A673 (cell line): ENCODE results near the gene HOXD8. TPM values are rescaled to one million over a fixed set of nuclear protein-coding genes. Genes with fewer than 3 reads are reported as not detected.

Experiments
- BruUV-seq: library from RNA; stranded (reverse); fragments of 400-500 nt; replicated peaks from 2 replicates; lab custom pipeline; 2021; lab: Mats Ljungman, UMichigan
- CTCF ChIA-PET: fragments of 300-600 bp; sonication (Branson Sonifier 250); formaldehyde crosslinking; loops from one replicate; lab custom pipeline; 2022; ENCODE audit warnings: antibody characterized with exemption; lab: Charles Lee
- POLR2A ChIA-PET: fragments of 300-600 bp; sonication (Branson Sonifier 250); formaldehyde crosslinking; loops from one replicate; lab custom pipeline; 2022; ENCODE audit warnings: antibody characterized with exemption; ENCODE audit not compliant: low non-redundant PET; lab: Charles Lee
- DNase-seq: peaks from one replicate; pipeline ENCODE4 v3.0.0-alpha.2; 2015; ENCODE audit warnings: low spot score
- H3K27ac ChIP-seq: fragments of 200-600 bp; sonication (generic); 2 replicates; pipeline ENCODE4 v1.5.1; 2016; ENCODE audit warnings: mixed run types, low read depth, mild to moderate bottlenecking, mixed read lengths, antibody characterized with exemption, low read length; ENCODE audit not compliant: poor library complexity, severe bottlenecking
- H3K27me3 ChIP-seq: fragments of 200-600 bp; sonication (generic); replicated peaks from 2 replicates; pipeline ENCODE4 v1.6.1; 2017; ENCODE audit warnings: mixed run types, low read depth, mild to moderate bottlenecking, mixed read lengths, antibody characterized with exemption, low read length; ENCODE audit not compliant: insufficient read depth, poor library complexity
- H3K36me3 ChIP-seq: fragments of 200-600 bp; sonication (generic); 2 replicates; pipeline ENCODE4 v1.6.1; 2016; ENCODE audit warnings: mixed run types, mild to moderate bottlenecking, mixed read lengths, antibody characterized with exemption, low read length; ENCODE audit not compliant: insufficient read depth, poor library complexity, severe bottlenecking
- H3K4me1 ChIP-seq: fragments of 200-600 bp; sonication (generic); 2 replicates; pipeline ENCODE4 v1.6.1; 2017; ENCODE audit warnings: mixed run types, mild to moderate bottlenecking, mixed read lengths, antibody characterized with exemption, low read length; ENCODE audit not compliant: insufficient read depth, poor library complexity, severe bottlenecking
- H3K4me3 ChIP-seq: fragments of 200-600 bp; sonication (generic); 2 replicates; pipeline ENCODE4 v1.5.1; 2016; ENCODE audit warnings: low read depth, mixed run types, mild to moderate bottlenecking, mixed read lengths, low read length; ENCODE audit not compliant: poor library complexity, severe bottlenecking
- H3K9me3 ChIP-seq: fragments of 200-600 bp; sonication (generic); 2 replicates; pipeline ENCODE4 v1.6.1; 2016; ENCODE audit warnings: mixed run types, low read depth, mild to moderate bottlenecking, mixed read lengths, antibody characterized with exemption, low read length; ENCODE audit not compliant: poor library complexity, severe bottlenecking
- EZH2 ChIP-seq: fragments of 200-600 bp; sonication (generic); IDR thresholded peaks from 2 replicates; pipeline ENCODE4 v1.6.1; 2017; ENCODE audit warnings: borderline replicate concordance, low read depth, mild to moderate bottlenecking, mixed read lengths, antibody characterized with exemption, low read length; ENCODE audit not compliant: poor library complexity, severe bottlenecking
- intact Hi-C: fragments of 100-400 bp; cut with micrococcal nuclease; formaldehyde crosslinking; loops from one replicate; pipeline ENCODE4 v1.10.0; 2022; ENCODE audit not compliant: unreplicated experiment
- total RNA-seq: library from RNA; stranded (reverse); gene quantifications from 2 replicates; pipeline ENCODE4 v1.2.3, GENCODE V29; 2021
- TF ChIP-seq, protein P1 (sequence below): fragments of 300-800, 200-600 bp; sonication (generic); conservative IDR thresholded peaks from 2 replicates; pipeline ENCODE4 v1.5.1; 2017; ENCODE audit warnings: low read depth, mild to moderate bottlenecking, antibody characterized with exemption, low read length, moderate library complexity, mixed read lengths

HOXD8 gene
- total RNA-seq, 1 experiment from 2014 or later, result 56.8 TPM

DNA sequence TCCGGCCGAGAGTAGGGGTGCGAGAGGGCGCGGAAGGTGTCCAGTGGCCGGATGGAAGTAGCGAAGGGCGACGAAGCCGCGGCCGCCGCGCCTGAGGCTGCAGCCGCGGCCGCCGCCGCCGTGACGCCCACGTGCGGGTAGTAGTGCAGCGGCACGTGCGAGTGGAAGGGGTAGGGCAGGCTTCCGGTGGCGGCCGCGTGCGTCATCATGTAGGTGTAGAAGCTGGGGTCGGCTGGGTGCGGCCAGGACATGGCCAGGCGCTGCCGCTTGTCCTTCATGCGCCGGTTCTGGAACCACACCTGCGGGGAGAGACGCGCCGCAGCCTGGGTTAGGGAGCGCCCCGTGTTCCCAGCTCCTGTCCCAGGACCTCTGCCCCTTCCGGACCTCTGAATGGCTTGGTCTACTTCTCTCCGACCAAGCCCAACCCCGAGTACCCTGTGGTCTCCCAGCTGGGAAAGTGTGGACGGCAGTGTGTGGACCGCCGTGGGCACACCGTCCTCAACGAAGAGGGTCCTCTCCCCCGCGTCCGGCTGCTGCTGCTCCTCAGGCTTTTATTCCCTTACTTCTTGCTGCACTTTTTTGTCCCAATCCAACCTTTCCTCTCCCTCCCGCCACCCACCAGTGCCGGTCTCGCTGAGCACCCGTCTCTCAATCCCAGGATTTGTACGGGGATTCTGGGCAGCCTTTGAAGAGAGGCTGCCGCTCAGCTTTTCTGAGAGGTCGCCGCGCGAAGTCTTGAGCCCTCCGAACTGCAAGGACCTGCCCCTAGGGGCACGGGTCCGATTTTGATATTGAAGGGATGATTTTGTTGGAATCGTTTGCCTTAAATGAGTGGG is 48.7 kb upstream of the HOXD8 start:
- peak overlapping the region; percentile 36 for H3K4me3 ChIP-seq
- DNase-seq, result peak; percentile 72
- intact Hi-C loops, result loop anchor here (2.0 to 5.0 kb wide), 3 partner anchors 78 to 968 kb away; partner anchors contain the start of gene LNPK
- ChIA-PET POLR2A (no interaction called here), CTCF (interaction anchor here (1.5 to 2.2 kb wide), 2 partner anchors 390 to 714 kb away, joined by 6 read pairs; no protein-coding TSS in a partner anchor)
- H3K4me1 ChIP-seq, result peaks cover 41% of the 10 kb centered on the region
- H3K27me3 ChIP-seq, result peaks cover 94% of the 10 kb centered on the region
- H3K9me3 ChIP-seq, result no peaks in the 10 kb centered on the region
- H3K36me3 ChIP-seq, result no peaks in the 10 kb centered on the region
- no peak overlapping the region for H3K27ac ChIP-seq
- no peak for TF ChIP-seq EZH2
- TF ChIP-seq, protein P1, sequence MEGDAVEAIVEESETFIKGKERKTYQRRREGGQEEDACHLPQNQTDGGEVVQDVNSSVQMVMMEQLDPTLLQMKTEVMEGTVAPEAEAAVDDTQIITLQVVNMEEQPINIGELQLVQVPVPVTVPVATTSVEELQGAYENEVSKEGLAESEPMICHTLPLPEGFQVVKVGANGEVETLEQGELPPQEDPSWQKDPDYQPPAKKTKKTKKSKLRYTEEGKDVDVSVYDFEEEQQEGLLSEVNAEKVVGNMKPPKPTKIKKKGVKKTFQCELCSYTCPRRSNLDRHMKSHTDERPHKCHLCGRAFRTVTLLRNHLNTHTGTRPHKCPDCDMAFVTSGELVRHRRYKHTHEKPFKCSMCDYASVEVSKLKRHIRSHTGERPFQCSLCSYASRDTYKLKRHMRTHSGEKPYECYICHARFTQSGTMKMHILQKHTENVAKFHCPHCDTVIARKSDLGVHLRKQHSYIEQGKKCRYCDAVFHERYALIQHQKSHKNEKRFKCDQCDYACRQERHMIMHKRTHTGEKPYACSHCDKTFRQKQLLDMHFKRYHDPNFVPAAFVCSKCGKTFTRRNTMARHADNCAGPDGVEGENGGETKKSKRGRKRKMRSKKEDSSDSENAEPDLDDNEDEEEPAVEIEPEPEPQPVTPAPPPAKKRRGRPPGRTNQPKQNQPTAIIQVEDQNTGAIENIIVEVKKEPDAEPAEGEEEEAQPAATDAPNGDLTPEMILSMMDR, result no peak
- no TSS peak for BruUV-seq

DNA sequence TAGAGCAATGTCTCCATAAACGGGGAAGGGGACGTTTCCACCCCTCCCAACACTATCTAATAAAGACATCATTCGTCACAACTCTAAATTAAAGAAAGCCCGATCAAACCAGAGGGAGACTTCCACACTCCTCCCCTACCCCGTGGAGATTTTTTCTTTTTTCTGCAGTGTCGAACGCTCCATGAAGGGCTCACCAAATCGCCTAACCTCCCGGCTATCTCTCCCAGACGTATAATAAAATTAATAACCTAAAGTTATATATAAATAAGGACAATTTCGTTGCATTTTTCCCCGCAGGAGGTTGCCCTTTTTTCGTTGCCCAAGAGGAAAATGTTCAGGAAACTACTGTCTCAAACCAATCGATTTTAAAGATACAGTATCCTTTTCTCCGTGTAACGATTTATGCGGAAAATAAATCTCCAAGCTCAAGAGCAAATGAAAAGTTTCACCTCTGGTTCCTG is 48.1 kb upstream of the HOXD8 start:
- POLR2A ChIA-PET, result no interaction called here
- no peak for TF ChIP-seq EZH2
- TF ChIP-seq, protein P1, result no peak
- intact Hi-C loops, result loop anchor here (2.0 to 5.0 kb wide), 3 partner anchors 79 to 969 kb away; partner anchors contain the start of gene LNPK
- CTCF ChIA-PET, result no interaction called here
- peaks cover 90% of the 10 kb centered on the region for H3K27me3 ChIP-seq
- H3K4me3 ChIP-seq, result peak overlapping the region; percentile 36
- H3K4me1 ChIP-seq, result peaks cover 41% of the 10 kb centered on the region
- no TSS peak for BruUV-seq
- H3K27ac ChIP-seq, result no peak overlapping the region
- no peaks in the 10 kb centered on the region for H3K36me3 ChIP-seq
- no peaks in the 10 kb centered on the region for H3K9me3 ChIP-seq
- DNase-seq, result no peak

DNA sequence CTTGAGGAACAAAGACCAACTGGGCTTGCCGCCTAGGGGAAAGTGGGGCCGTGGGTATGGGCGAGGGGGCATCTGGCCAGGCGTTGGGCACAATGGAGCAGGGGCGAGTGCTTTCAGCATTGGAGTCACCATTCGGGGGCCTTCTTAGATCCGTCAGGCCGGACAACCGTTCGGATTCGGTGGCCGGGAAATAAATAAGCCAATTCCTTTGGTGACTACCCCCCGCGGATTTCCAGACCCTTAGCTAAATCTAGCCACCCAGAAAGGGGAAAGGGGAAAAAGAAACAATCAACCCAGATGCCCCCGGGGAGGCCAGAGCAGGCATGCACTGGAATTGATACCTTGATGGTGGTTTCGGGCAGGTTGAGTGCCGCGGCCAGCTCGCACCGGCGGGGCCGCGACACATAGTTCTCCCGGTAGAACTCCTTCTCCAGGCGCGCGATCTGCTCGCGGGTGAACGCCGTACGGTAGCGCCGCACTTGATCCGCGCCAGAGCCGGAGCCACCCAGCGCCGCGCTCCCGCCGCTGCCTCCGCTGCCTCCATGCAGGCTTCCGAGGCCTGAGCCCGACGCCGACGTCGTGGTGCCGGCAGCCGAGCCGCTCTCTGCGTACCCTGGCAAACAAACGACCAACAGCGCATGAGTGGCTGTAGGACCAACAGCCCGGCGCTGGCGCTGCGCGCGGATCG is 47.5 kb upstream of the HOXD8 start:
- peak; percentile 82 for TF ChIP-seq EZH2
- TF ChIP-seq, protein P1, result no peak

More for the DNA sequence above, 47.5 kb upstream of the HOXD8 start:
- ChIA-PET CTCF (no interaction called here), POLR2A (no interaction called here)
- no peaks in the 10 kb centered on the region for H3K9me3 ChIP-seq
- H3K27me3 ChIP-seq, result peaks cover 84% of the 10 kb centered on the region
- no TSS peak for BruUV-seq
- peak overlapping the region; percentile 36 for H3K4me3 ChIP-seq
- intact Hi-C loops, result loop anchor here (2.0 to 5.0 kb wide), 3 partner anchors 80 to 970 kb away; partner anchors contain the start of gene LNPK
- DNase-seq, result peak; percentile 83
- H3K4me1 ChIP-seq, result peaks cover 41% of the 10 kb centered on the region
- H3K27ac ChIP-seq, result no peak overlapping the region
- H3K36me3 ChIP-seq, result no peaks in the 10 kb centered on the region
